Measurements from ENCODE around the gene HPX.
"Not testable (repeated sequence)": the region's sequence is repeated elsewhere in the genome, so short reads cannot be mapped to it uniquely, and the experiment has no call there.

HPX gene

DNA sequence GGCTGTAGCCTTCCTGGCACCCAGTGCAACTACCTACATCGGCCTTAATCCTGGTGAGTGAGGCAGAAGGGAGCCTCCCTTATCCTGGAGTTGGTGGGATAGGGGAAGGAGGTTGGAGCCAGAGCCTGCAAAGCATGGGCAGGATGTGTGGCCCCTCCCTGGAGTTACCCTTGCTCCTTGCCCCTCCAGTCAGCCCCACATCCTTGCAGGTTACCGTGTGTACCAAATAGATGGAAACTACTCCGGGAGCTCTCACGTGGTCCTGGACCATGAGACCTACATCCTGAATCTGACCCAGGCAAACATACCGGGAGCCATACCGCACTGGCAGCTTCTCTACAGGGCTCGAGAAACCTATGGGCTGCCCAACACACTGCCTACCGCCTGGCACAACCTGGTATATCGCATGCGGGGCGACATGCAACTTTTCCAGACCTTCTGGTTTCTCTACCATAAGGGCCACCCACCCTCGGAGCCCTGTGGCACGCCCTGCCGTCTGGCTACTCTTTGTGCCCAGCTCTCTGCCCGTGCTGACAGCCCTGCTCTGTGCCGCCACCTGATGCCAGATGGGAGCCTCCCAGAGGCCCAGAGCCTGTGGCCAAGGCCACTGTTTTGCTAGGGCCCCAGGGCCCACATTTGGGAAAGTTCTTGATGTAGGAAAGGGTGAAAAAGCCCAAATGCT is 46.7 kb downstream of the HPX start:
- in situ Hi-C loops (cut with MboI; ENCODE audit: low sequenced_read_pairs): no loop called here

DNA sequence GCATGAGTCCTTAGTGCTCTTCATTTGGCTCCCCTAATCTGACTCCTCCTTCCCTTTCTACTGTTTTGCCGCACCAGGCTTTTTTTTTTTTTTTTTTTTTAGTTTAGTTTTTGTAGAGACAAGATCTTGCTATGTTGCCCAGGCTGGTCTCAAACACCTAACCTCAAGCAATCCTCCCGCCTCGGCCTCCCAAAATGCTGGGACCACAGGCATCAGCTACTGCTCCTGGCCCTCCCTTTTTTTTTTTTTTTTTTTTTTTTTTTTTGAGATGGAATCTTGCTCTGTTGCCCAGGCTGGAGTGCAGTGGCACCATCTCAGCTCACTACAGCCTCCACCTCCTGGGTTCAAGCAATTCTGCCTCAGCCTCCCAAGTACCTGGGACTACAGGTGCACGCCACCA is 48.5 kb downstream of the HPX start:
- in situ Hi-C loops (cut with MboI; ENCODE audit: low sequenced_read_pairs): not testable (repeated sequence)

DNA sequence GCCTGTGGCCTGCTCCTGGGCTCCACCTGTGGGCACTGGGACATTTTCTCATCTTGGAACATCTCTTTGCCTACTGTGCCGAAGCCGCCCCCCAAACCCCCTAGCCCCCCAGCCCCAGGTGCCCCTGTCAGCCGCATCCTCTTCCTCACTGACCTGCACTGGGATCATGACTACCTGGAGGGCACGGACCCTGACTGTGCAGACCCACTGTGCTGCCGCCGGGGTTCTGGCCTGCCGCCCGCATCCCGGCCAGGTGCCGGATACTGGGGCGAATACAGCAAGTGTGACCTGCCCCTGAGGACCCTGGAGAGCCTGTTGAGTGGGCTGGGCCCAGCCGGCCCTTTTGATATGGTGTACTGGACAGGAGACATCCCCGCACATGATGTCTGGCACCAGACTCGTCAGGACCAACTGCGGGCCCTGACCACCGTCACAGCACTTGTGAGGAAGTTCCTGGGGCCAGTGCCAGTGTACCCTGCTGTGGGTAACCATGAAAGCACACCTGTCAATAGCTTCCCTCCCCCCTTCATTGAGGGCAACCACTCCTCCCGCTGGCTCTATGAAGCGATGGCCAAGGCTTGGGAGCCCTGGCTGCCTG is 49.2 kb downstream of the HPX start:
- in situ Hi-C loops (cut with MboI; ENCODE audit: low sequenced_read_pairs): no loop called here

DNA sequence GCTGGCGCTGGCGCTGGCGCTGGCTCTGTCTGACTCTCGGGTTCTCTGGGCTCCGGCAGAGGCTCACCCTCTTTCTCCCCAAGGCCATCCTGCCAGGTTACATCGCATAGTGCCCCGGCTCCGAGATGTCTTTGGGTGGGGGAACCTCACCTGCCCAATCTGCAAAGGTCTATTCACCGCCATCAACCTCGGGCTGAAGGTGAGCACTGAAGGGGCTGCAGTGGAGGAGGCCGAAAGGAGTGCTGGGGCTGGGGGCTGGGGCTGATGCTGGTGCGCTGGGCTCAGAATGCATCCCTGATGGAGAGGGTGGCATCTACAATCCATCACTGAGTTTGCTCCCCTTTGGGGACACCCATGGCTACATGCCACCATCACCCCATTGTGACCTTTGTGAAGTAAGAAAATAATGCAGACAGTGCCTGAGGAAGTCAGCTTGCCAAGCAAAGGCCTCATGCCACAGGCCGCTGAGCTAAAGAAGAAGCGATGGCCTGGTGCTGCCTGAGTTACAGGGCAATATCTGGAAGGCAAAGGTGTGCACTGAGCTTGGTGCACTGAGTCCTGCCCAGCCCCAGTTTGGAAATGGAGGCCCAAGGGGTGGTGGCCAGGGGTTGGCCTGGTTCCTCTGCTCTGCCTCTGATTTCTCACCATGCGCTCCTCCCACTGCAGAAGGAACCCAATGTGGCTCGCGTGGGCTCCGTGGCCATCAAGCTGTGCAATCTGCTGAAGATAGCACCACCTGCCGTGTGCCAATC is 49.9 kb downstream of the HPX start:
- in situ Hi-C loops (cut with MboI; ENCODE audit: low sequenced_read_pairs): no loop called here

DNA sequence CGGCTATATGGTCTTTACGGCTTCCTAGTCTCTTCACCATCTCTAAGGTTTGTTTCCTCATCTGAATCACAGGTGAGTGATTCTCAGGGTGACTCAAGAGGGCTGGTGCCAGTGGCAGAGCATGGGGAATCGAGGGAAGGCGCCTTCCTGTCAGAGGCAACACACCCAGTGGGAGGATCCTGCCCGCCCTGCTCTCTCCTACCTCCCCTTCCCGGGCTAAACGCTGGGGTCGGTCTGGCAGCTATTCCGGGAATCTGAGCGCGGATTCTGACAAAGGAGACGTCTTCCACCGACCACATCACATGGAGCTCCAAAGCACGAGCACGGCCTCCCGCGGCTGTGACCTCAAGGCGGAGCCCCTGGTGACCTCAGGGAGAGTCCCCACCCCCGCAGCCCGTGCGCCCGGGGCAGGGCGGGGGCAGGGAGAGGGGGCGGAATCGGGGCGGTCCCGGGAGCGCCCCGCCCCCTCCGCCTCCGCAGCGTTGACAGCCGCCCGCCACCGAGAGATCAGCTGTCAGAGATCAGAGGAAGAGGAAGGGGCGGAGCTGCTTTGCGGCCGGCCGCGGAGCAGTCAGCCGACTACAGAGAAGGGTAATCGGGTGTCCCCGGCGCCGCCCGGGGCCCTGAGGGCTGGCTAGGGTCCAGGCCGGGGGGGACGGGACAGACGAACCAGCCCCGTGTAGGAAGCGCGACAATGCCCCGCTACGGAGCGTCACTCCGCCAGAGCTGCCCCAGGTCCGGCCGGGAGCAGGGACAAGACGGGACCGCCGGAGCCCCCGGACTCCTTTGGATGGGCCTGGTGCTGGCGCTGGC is 50.7 kb downstream of the HPX start, which contains the start of gene SMPD1:
SMPD1 (plus strand) TSS at position 570 of the 813 bp plus-strand sequence; CDS start at position 695, 125 bp downstream.
- in situ Hi-C loops (cut with MboI; ENCODE audit: low sequenced_read_pairs): no loop called here

DNA sequence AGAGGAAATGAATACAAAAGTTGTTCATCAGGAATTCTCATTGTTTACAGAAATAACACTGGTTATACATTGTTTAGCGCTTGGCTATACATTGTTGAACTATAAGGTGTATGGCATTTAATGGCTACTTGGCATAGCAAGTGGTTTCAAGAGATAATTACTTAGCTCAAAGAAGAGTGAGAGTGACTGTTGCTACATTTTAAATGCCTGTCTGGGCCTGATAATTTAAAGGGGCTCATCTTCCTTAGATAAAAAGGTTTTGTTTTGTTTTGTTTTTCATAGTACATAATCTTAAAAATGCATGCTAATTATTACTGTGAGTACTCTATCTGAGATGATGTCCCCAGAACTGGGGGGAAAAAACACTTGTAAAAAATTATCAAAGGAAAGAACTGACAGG is 52.0 kb downstream of the HPX start:
- in situ Hi-C loops (cut with MboI; ENCODE audit: low sequenced_read_pairs): no loop called here

DNA sequence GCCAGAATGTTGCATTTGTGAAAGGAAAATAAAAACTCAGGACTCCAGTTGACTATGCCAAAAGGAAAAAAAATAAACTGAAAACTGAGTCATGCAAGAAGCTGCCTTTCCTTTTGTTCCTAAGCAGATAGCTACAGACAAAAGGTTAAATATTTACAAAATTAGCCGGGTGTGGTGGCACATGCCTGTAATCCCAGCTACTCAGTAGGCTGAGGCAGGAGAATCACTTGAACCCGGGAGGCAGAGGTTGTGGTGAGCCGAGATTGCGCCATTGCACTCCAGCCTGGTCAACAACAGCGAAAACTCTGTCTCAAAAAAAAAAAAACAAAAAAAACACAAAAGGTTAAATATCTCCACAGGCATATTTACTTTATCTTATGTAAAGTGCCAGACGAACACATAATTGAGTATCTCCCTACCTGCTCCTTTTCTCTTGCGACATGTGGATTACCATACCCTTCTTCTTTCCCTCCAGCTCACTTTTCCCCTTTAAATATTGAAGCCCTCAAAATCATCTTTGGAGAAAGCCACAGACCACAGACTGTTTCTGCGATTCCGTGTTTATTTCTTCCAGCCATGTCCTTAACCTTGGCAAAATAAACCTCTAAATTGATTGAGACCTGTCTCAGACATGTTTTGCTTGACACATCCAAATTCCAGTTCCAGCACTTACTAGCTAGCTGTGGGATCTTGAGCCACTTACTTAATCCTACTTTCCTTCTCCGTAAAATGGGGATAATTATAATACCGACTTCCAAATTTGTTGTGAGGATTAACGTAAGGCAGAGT is 52.8 kb downstream of the HPX start:
- in situ Hi-C loops (cut with MboI; ENCODE audit: low sequenced_read_pairs): no loop called here

DNA sequence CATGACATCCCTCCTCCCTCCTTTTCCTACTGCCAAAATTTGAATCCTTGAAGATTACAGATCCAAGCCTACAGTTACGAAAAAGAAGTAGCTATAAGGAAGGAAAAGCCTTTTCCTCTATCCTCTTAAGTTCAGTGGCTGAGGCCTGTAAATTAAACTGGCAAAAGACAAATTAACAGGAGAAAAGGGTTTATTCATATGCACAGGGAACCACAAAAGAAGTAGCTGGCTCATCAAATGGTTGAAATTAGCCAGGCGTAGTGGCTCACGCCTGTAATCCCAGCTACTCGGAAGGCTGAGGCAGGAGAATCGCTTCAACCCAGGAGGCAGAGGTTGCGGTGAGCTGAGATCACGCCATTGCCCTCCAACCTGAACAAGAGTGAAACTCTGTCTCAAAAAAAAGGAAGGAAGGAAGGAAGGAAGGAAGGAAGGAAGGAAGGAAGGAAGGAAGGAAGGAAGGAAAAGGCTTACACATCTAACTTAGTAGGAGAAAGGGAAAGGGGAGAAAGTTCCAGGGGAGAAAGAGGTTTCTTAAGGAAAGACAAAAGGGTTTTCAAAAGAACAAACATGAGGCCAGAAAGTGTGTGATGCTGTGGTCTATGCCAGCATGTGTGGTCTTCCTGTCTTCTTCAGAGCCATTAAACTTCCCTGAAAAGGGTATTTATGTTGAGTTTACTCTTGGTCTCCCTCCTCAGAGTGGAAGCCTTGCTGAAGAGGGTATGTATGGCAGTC is 55.6 kb downstream of the HPX start:
- in situ Hi-C loops (cut with MboI; ENCODE audit: low sequenced_read_pairs): no loop called here
